ENCODE data around the gene RASSF9. TPM values are rescaled to one million over a fixed set of nuclear protein-coding genes. Genes with fewer than 3 reads are reported as not detected.

Gene RASSF9
- total and polyA plus RNA-seq, 8 donors = 8.2 to 24.6 (median 15.6) TPM

- Histone ChIP-seq H3K27me3 (no peaks in the 10 kb centered on the region), H3K36me3 (no peaks in the 10 kb centered on the region), H3K4me3 (no peak overlapping the region), H3K27ac (peak overlapping the region; percentile 20 to 33), H3K9me3 (no peaks in the 10 kb centered on the region), H3K4me1 (peaks cover 3% of the 10 kb centered on the region in 2 donors)
- TF ChIP-seq CTCF (IDR thresholded peaks at IDR 0.05) = no peak
- ATAC-seq = peak; percentile 75
- intact Hi-C loops (cut with DNase I) = no loop called here
- peak in 1 of 4 donors; percentile 14 for DNase-seq
These were observed 14.4 kb downstream of the RASSF9 start for GRCh38 chr12:85821759-85822158.

GRCh38 chr12:85821206-85821605, 15.0 kb downstream of the RASSF9 start:
- Histone ChIP-seq H3K9me3 (no peaks in the 10 kb centered on the region), H3K27ac (peak overlapping the region in 1 of 2 donors; percentile 20), H3K27me3 (no peaks in the 10 kb centered on the region), H3K36me3 (no peaks in the 10 kb centered on the region), H3K4me3 (no peak overlapping the region), H3K4me1 (peaks cover 3% of the 10 kb centered on the region in 2 donors)
- intact Hi-C loops (cut with DNase I) = no loop called here
- DNase-seq (no peak), ATAC-seq (no peak)
- no peak for TF ChIP-seq CTCF (IDR thresholded peaks at IDR 0.05)

- intact Hi-C loops (cut with DNase I) = no loop called here
- DNase-seq (no peak), ATAC-seq (no peak)
- Histone ChIP-seq H3K27me3 (no peaks in the 10 kb centered on the region), H3K4me1 (peaks cover 3% of the 10 kb centered on the region in 2 donors), H3K36me3 (no peaks in the 10 kb centered on the region), H3K27ac (no peak overlapping the region), H3K4me3 (no peak overlapping the region), H3K9me3 (no peaks in the 10 kb centered on the region)
- no peak for TF ChIP-seq CTCF (IDR thresholded peaks at IDR 0.05)
These were observed 16.1 kb downstream of the RASSF9 start for GRCh38 chr12:85820101-85820500.

GRCh38 chr12:85814741-85815140, 21.5 kb downstream of the RASSF9 start:
- DNase-seq (no peak), ATAC-seq (no peak)
- intact Hi-C loops (cut with DNase I) = no loop called here

GRCh38 chr12:85814071-85814470, 22.1 kb downstream of the RASSF9 start:
- no peak for DNase-seq
- Histone ChIP-seq H3K4me3 (no peak overlapping the region), H3K27me3 (no peaks in the 10 kb centered on the region), H3K4me1 (no peaks in the 10 kb centered on the region), H3K9me3 (no peaks in the 10 kb centered on the region), H3K27ac (no peak overlapping the region), H3K36me3 (no peaks in the 10 kb centered on the region)
- no peak for ATAC-seq
- TF ChIP-seq CTCF (IDR thresholded peaks at IDR 0.05) = no peak
- intact Hi-C loops (cut with DNase I) = no loop called here

More at GRCh38 chr12:85814741-85815140, 21.5 kb downstream of the RASSF9 start:
- Histone ChIP-seq H3K4me1 (no peaks in the 10 kb centered on the region), H3K27ac (no peak overlapping the region), H3K9me3 (no peaks in the 10 kb centered on the region), H3K36me3 (no peaks in the 10 kb centered on the region), H3K4me3 (no peak overlapping the region), H3K27me3 (no peaks in the 10 kb centered on the region)
- TF ChIP-seq CTCF (IDR thresholded peaks at IDR 0.05) = no peak

Data from left lung (tissue), 10 donors.